ENCODE results near the gene ORM2. TPM values are rescaled to one million over a fixed set of nuclear protein-coding genes. Genes with fewer than 3 reads are reported as not detected.

Gene ORM2
- total RNA-seq, 1 donor from 2014 or later, result not detected

DNA sequence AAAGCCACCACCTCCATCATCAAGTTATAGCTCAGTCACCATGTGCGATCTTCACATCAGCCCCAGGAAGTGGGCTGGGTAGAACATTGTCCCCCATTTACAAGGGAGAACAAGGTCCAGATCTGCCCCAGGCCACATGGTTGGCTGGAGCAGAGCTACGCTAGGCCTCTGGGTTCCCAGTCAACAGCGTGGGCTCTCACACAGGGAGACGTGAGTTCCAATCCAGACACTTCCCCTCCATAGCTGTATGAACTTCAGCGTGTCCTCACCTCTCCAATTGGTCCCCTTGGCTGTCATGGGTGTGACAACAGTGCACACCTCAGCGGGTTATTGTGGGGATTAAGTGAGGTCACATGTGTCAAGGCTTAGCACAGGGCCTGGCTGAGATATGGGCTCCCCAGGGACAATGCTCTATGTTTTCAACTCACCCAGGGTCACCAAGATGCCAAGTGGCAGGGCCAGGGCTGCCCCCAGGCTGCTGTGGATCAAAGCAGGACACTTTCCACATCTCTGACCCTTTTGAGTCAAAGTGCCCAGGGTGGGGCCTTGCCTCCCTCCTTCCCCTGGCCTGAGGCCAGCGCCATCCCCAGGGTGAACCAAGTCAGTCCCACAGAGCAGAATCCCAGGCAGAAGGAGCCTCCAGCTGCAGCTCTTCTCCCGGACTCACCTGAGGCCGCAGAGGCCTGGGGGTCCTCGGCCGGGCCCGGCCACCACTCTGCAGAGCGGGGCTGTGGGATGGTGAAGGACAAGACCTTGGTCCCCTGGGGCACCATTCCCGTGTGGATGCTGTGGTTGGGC, 38.3 kb downstream of the ORM2 start:
- no peak for ATAC-seq (ENCODE audit: low read depth)
- intact Hi-C loops (cut with micrococcal nuclease), result no loop called here

DNA sequence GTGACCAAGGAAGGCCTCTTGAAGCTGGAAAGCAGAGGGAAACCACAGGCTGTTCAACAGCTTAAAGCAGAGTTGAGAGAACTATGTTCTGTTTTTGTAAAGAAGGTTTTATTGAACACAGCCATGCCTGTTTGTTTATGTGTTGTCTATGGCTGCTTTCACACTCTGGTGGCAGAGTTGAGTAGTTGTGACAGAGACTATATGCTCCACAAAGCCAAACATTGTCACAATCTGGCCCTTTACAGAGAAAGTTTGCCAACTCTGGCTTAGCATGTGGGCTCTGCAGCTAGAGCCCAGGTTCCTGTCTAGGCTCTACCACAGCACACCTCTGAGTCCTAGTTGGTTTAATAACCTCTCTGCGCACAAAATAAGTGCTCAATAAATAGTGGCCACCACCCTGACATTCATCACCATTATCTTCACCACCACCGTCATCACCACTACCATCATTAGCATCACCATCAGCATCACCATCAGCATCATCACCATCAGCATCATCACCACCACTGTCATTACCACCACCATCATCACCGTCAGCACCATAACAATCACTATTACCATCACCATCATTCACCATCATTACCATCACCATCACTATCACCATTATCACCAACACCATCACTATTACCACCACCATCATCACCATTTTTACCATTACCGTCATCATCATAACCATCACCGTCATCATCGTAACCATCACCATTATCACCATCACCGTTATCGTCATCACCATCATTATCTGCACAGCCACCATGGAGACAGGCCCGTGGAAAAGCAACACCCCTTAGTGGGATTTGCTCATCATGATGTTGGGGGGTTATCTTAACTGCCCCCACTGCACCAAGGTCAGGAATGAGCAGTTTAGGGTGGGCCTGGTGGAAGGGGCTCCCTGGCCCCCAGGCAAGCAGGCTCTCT, 39.8 kb downstream of the ORM2 start:
- peak overlapping the region; percentile 4 for H3K4me3 Mint-ChIP-seq
- POLR2A ChIA-PET, result interaction anchor here (0.5 to 15.2 kb wide), 4 partner anchors 16 to 560 kb away, joined by 4 to 913 read pairs (median 15); partner anchors contain the start of gene AKNA
- peak overlapping the region; percentile 36 for H3K27ac Mint-ChIP-seq
- intact Hi-C loops (cut with micrococcal nuclease), result no loop called here
- CTCF ChIA-PET, result interaction anchor here (0.8 to 1.9 kb wide), 3 partner anchors 18 to 277 kb away, joined by 3 to 9 read pairs (median 4); partner anchors contain the start of gene AKNA
- no peak for TF ChIP-seq CTCF (IDR thresholded peaks at IDR 0.05)
- H3K4me1 Mint-ChIP-seq, result peaks cover 97% of the 10 kb centered on the region
- ATAC-seq (ENCODE audit: low read depth) (no peak), DNase-seq (no peak)
- H3K36me3 Mint-ChIP-seq (ENCODE audit: low read depth), result peaks cover 84% of the 10 kb centered on the region
- H3K27me3 Mint-ChIP-seq, result no peaks in the 10 kb centered on the region
- H3K9me3 Mint-ChIP-seq, result peaks cover 4% of the 10 kb centered on the region

More for the DNA sequence above, 38.3 kb downstream of the ORM2 start:
- H3K4me3 Mint-ChIP-seq, result peak overlapping the region; percentile 52
- peak overlapping the region; percentile 91 for H3K27ac Mint-ChIP-seq
- H3K4me1 Mint-ChIP-seq, result peaks cover 97% of the 10 kb centered on the region
- POLR2A ChIA-PET, result interaction anchor here (0.7 to 15.2 kb wide), 6 partner anchors 10 to 243 kb away, joined by 3 to 913 read pairs (median 4); partner anchors contain the start of genes AKNA, ATP6V1G1 and TMEM268
- CTCF ChIA-PET, result interaction anchor here (1.0 to 2.1 kb wide), 4 partner anchors 18 to 38 kb away, joined by 4 to 12 read pairs (median 8); partner anchors contain the start of gene AKNA
- peaks cover 84% of the 10 kb centered on the region for H3K36me3 Mint-ChIP-seq (ENCODE audit: low read depth)
- DNase-seq, result no peak
- no peaks in the 10 kb centered on the region for H3K27me3 Mint-ChIP-seq
- no peak for TF ChIP-seq CTCF (IDR thresholded peaks at IDR 0.05)
- peaks cover 4% of the 10 kb centered on the region for H3K9me3 Mint-ChIP-seq

- intact Hi-C loops (cut with micrococcal nuclease), result no loop called here
- Mint-ChIP-seq H3K27me3 (no peaks in the 10 kb centered on the region), H3K9me3 (no peaks in the 10 kb centered on the region), H3K4me3 (peak overlapping the region; percentile 21), H3K36me3 (ENCODE audit: low read depth) (peaks cover 85% of the 10 kb centered on the region), H3K27ac (peak overlapping the region; percentile 98), H3K4me1 (peaks cover 98% of the 10 kb centered on the region)
- ChIA-PET POLR2A (interaction anchor here (0.6 to 15.2 kb wide), 3 partner anchors 17 to 22 kb away, joined by 5 to 913 read pairs (median 7); partner anchors contain the start of gene AKNA), CTCF (interaction anchor here (3.6 kb wide), 1 partner anchor 14 kb away, joined by 46 read pairs; the partner anchor contains the start of gene AKNA)
- no peak for TF ChIP-seq CTCF (IDR thresholded peaks at IDR 0.05)
- ATAC-seq (ENCODE audit: low read depth) (no peak), DNase-seq (no peak)
Observed at GRCh38 chr9:114370251-114370967, 40.7 kb downstream of the ORM2 start.

GRCh38 chr9:114370968-114371320, 41.3 kb downstream of the ORM2 start:
- peak overlapping the region; percentile 98 for H3K27ac Mint-ChIP-seq
- H3K4me3 Mint-ChIP-seq, result peak overlapping the region; percentile 21
- DNase-seq, result no peak
- H3K9me3 Mint-ChIP-seq, result no peaks in the 10 kb centered on the region
- peaks cover 84% of the 10 kb centered on the region for H3K36me3 Mint-ChIP-seq (ENCODE audit: low read depth)
- peaks cover 98% of the 10 kb centered on the region for H3K4me1 Mint-ChIP-seq
- ChIA-PET CTCF (interaction anchor here (3.6 kb wide), 1 partner anchor 14 kb away, joined by 46 read pairs; the partner anchor contains the start of gene AKNA), POLR2A (interaction anchor here (1.3 to 15.2 kb wide), 3 partner anchors 7 to 22 kb away, joined by 7 to 913 read pairs (median 42); partner anchors contain the start of gene AKNA)
- no peak for ATAC-seq (ENCODE audit: low read depth)
- no peak for TF ChIP-seq CTCF (IDR thresholded peaks at IDR 0.05)
- no peaks in the 10 kb centered on the region for H3K27me3 Mint-ChIP-seq
- intact Hi-C loops (cut with micrococcal nuclease), result no loop called here
